ENCODE measurements around the gene INCA1. TPM values are rescaled to one million over a fixed set of nuclear protein-coding genes. Genes with fewer than 3 reads are reported as not detected.

Gene INCA1
- total RNA-seq, 4 donors from 2014 or later, result 0.73 to 1.4 (median 1.2) TPM

GRCh38 chr17:4958102-4958501 is 39.2 kb downstream of the INCA1 start:
- TF ChIP-seq EP300 (IDR thresholded peaks at IDR 0.05) (no peak), POLR2AphosphoS5 (IDR thresholded peaks at IDR 0.05) (no peak), POLR2A (IDR thresholded peaks at IDR 0.05) (no peak)
- TF ChIP-seq, protein P1, sequence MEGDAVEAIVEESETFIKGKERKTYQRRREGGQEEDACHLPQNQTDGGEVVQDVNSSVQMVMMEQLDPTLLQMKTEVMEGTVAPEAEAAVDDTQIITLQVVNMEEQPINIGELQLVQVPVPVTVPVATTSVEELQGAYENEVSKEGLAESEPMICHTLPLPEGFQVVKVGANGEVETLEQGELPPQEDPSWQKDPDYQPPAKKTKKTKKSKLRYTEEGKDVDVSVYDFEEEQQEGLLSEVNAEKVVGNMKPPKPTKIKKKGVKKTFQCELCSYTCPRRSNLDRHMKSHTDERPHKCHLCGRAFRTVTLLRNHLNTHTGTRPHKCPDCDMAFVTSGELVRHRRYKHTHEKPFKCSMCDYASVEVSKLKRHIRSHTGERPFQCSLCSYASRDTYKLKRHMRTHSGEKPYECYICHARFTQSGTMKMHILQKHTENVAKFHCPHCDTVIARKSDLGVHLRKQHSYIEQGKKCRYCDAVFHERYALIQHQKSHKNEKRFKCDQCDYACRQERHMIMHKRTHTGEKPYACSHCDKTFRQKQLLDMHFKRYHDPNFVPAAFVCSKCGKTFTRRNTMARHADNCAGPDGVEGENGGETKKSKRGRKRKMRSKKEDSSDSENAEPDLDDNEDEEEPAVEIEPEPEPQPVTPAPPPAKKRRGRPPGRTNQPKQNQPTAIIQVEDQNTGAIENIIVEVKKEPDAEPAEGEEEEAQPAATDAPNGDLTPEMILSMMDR (IDR thresholded peaks at IDR 0.05), result no peak
- no peak for DNase-seq (ENCODE audit: low spot score in 2 of 2)
- Histone ChIP-seq H3K36me3 (peaks cover 20% of the 10 kb centered on the region), H3K9me3 (no peaks in the 10 kb centered on the region), H3K27ac (no peak overlapping the region), H3K4me1 (peaks cover 6% of the 10 kb centered on the region), H3K27me3 (no peaks in the 10 kb centered on the region), H3K4me3 (no peak overlapping the region)
- WGBS, result 75% methylated on average over 3 of the region's 3 CpGs

DNA sequence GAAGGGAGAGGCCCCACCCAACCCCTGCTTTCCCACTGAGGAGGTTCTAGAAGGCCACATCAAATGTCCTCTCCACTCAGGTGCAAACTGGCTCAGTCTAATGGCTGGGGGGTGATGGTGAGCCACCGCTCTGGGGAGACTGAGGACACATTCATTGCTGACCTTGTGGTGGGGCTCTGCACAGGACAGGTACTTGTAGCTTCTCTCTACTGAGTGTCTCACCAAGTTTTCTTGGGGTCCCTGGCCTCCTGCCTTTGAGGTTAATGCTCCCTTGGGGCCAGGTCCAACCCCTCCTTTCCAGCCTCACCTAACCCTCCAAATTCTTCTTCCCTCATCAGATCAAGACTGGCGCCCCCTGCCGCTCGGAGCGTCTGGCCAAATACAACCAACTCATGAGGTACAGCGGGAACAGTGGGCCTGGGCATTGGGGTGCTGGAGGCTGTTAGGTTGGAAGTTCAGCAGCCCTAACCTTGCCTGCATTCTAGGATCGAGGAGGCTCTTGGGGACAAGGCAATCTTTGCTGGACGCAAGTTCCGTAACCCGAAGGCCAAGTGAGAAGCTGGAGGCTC is 40.7 kb downstream of the INCA1 start:
- no peak for DNase-seq (ENCODE audit: low spot score in 2 of 2)
- TF ChIP-seq POLR2A (IDR thresholded peaks at IDR 0.05), result no peak
- TF ChIP-seq, protein P1 (IDR thresholded peaks at IDR 0.05), result no peak
- no peak for TF ChIP-seq POLR2AphosphoS5 (IDR thresholded peaks at IDR 0.05)
- TF ChIP-seq EP300 (IDR thresholded peaks at IDR 0.05), result no peak
- H3K4me1 ChIP-seq, result peaks cover 6% of the 10 kb centered on the region
- H3K27me3 ChIP-seq, result no peaks in the 10 kb centered on the region
- peaks cover 20% of the 10 kb centered on the region for H3K36me3 ChIP-seq
- WGBS, result 83% methylated on average over 10 of the region's 10 CpGs
- no peak overlapping the region for H3K4me3 ChIP-seq
- H3K9me3 ChIP-seq, result no peaks in the 10 kb centered on the region
- no peak overlapping the region for H3K27ac ChIP-seq

- Histone ChIP-seq H3K4me1 (peaks cover 16% of the 10 kb centered on the region), H3K36me3 (peaks cover 13% of the 10 kb centered on the region), H3K9me3 (no peaks in the 10 kb centered on the region), H3K27me3 (no peaks in the 10 kb centered on the region), H3K27ac (no peak overlapping the region), H3K4me3 (no peak overlapping the region)
- TF ChIP-seq POLR2AphosphoS5 (IDR thresholded peaks at IDR 0.05), result no peak
- no peak for TF ChIP-seq POLR2A (IDR thresholded peaks at IDR 0.05)
- TF ChIP-seq, protein P1 (IDR thresholded peaks at IDR 0.05), result no peak
- no peak for TF ChIP-seq EP300 (IDR thresholded peaks at IDR 0.05)
- DNase-seq (ENCODE audit: low spot score in 2 of 2), result no peak
- WGBS, result 100% methylated on average over 3 of the region's 8 CpGs
These were observed 42.2 kb downstream of the INCA1 start for GRCh38 chr17:4955091-4955490.

GRCh38 chr17:4953451-4953961 is 43.8 kb downstream of the INCA1 start:
- TF ChIP-seq, protein P1 (IDR thresholded peaks at IDR 0.05), result no peak
- TF ChIP-seq POLR2AphosphoS5 (IDR thresholded peaks at IDR 0.05), result no peak
- no peak for TF ChIP-seq EP300 (IDR thresholded peaks at IDR 0.05)
- TF ChIP-seq POLR2A (IDR thresholded peaks at IDR 0.05), result no peak
- WGBS, result 47% methylated on average over 10 of the region's 14 CpGs
- no peak for DNase-seq (ENCODE audit: low spot score in 2 of 2)
- H3K36me3 ChIP-seq, result no peaks in the 10 kb centered on the region
- no peak overlapping the region for H3K4me3 ChIP-seq
- H3K27ac ChIP-seq, result no peak overlapping the region
- no peaks in the 10 kb centered on the region for H3K27me3 ChIP-seq
- peaks cover 24% of the 10 kb centered on the region for H3K4me1 ChIP-seq
- H3K9me3 ChIP-seq, result no peaks in the 10 kb centered on the region

GRCh38 chr17:4951486-4951885 is 45.8 kb downstream of the INCA1 start:
- Histone ChIP-seq H3K4me3 (no peak overlapping the region), H3K36me3 (no peaks in the 10 kb centered on the region), H3K4me1 (peaks cover 35% of the 10 kb centered on the region), H3K27ac (no peak overlapping the region), H3K27me3 (no peaks in the 10 kb centered on the region), H3K9me3 (no peaks in the 10 kb centered on the region)
- 86% methylated on average over 3 of the region's 3 CpGs for WGBS
- TF ChIP-seq, protein P1 (IDR thresholded peaks at IDR 0.05), result no peak
- no peak for TF ChIP-seq POLR2A (IDR thresholded peaks at IDR 0.05)
- no peak for TF ChIP-seq POLR2AphosphoS5 (IDR thresholded peaks at IDR 0.05)
- TF ChIP-seq EP300 (IDR thresholded peaks at IDR 0.05), result no peak
- DNase-seq (ENCODE audit: low spot score in 2 of 2), result no peak

Data from suprapubic skin (tissue), 4 donors.